Stimulated activated naive B cell treated with anti-CD40 and anti-IgM and Interleukin-4, amounts not matched to agents 10 μg/mL and 1 μg/mL and 100 μg/mL, for 72 hours (primary cell): ENCODE measurements around the gene ANXA2.

Experiments
- ATAC-seq, 2 donors: fragments of 150-1000 bp; cut with Tn5 transposase; replicated peaks; 2 replicates each; pipeline ENCODE4 v1.10.0; 2021; ENCODE audit warnings: moderate library complexity in 1 of 2
- DNase-seq: peaks from one replicate; pipeline ENCODE4 v3.0.0; 2021
- H3K27ac Mint-ChIP-seq: one replicate; pipeline ENCODE4 v1.8.0; 2022; ENCODE audit warnings: mild to moderate bottlenecking, mixed read lengths
- H3K27me3 Mint-ChIP-seq, 2 donors: one replicate each; pipeline ENCODE4 v1.8.0; 2022; ENCODE audit warnings: mixed read lengths in 2 of 2
- H3K36me3 Mint-ChIP-seq, 2 donors: one replicate each; pipeline ENCODE4 v1.8.0; 2022; ENCODE audit warnings: mixed read lengths in 2 of 2, mild to moderate bottlenecking in 1 of 2
- H3K4me1 Mint-ChIP-seq, 2 donors: one replicate each; pipeline ENCODE4 v1.8.0; 2022; ENCODE audit warnings: mixed read lengths in 2 of 2, mild to moderate bottlenecking in 1 of 2
- H3K4me3 Mint-ChIP-seq, 2 donors: one replicate each; pipeline ENCODE4 v1.8.0; 2022; ENCODE audit warnings: mild to moderate bottlenecking in 2 of 2, mixed read lengths in 2 of 2, moderate library complexity in 1 of 2
- H3K9me3 Mint-ChIP-seq, 2 donors: one replicate each; pipeline ENCODE4 v1.8.0; 2022; ENCODE audit warnings: mixed read lengths in 2 of 2, mild to moderate bottlenecking in 1 of 2

The ANXA2 gene

GRCh38 chr15:60389261-60390077 is 8.3 kb downstream of the ANXA2 start:
- peaks cover 33 to 42% of the 10 kb centered on the region in 2 donors for H3K36me3 Mint-ChIP-seq
- no peaks in the 10 kb centered on the region for H3K27me3 Mint-ChIP-seq
- H3K4me3 Mint-ChIP-seq, result no peak overlapping the region
- ATAC-seq (no peak), DNase-seq (no peak)
- H3K9me3 Mint-ChIP-seq, result no peaks in the 10 kb centered on the region
- no peak overlapping the region for H3K27ac Mint-ChIP-seq
- H3K4me1 Mint-ChIP-seq, result peaks cover 16 to 40% of the 10 kb centered on the region in 2 donors

- no peak for ATAC-seq
- H3K4me1 Mint-ChIP-seq, result peaks cover 13 to 25% of the 10 kb centered on the region in 2 donors
These were observed 10.5 kb downstream of the ANXA2 start for GRCh38 chr15:60387321-60387720.

GRCh38 chr15:60386615-60387014 is 11.2 kb downstream of the ANXA2 start:
- Mint-ChIP-seq H3K4me1 (peaks cover 11 to 22% of the 10 kb centered on the region in 2 donors), H3K9me3 (no peaks in the 10 kb centered on the region), H3K36me3 (peaks cover 21 to 46% of the 10 kb centered on the region in 2 donors), H3K27me3 (no peaks in the 10 kb centered on the region), H3K4me3 (no peak overlapping the region), H3K27ac (no peak overlapping the region)
- ATAC-seq, result no peak
- DNase-seq, result no peak

More at GRCh38 chr15:60387321-60387720, 10.5 kb downstream of the ANXA2 start:
- Mint-ChIP-seq H3K27me3 (no peaks in the 10 kb centered on the region), H3K36me3 (peaks cover 21 to 43% of the 10 kb centered on the region in 2 donors), H3K9me3 (no peaks in the 10 kb centered on the region), H3K27ac (no peak overlapping the region), H3K4me3 (no peak overlapping the region)
- DNase-seq, result no peak

GRCh38 chr15:60385620-60386552 is 11.9 kb downstream of the ANXA2 start:
- no peaks in the 10 kb centered on the region for H3K9me3 Mint-ChIP-seq
- no peaks in the 10 kb centered on the region for H3K27me3 Mint-ChIP-seq
- no peak overlapping the region for H3K27ac Mint-ChIP-seq
- peaks cover 22 to 48% of the 10 kb centered on the region in 2 donors for H3K36me3 Mint-ChIP-seq
- H3K4me1 Mint-ChIP-seq, result peaks cover 8 to 15% of the 10 kb centered on the region in 2 donors
- H3K4me3 Mint-ChIP-seq, result no peak overlapping the region
- ATAC-seq (no peak), DNase-seq (no peak)

- H3K27ac Mint-ChIP-seq, result no peak overlapping the region
These were observed 13.2 kb downstream of the ANXA2 start for GRCh38 chr15:60384526-60385126.

GRCh38 chr15:60384053-60384452 is 13.7 kb downstream of the ANXA2 start:
- ATAC-seq, result no peak
- Mint-ChIP-seq H3K36me3 (peaks cover 23 to 38% of the 10 kb centered on the region in 2 donors), H3K27ac (no peak overlapping the region), H3K9me3 (no peaks in the 10 kb centered on the region), H3K4me1 (no peaks in the 10 kb centered on the region), H3K27me3 (no peaks in the 10 kb centered on the region), H3K4me3 (no peak overlapping the region)
- DNase-seq, result no peak

More at GRCh38 chr15:60384526-60385126, 13.2 kb downstream of the ANXA2 start:
- Mint-ChIP-seq H3K9me3 (no peaks in the 10 kb centered on the region), H3K4me3 (no peak overlapping the region), H3K36me3 (peaks cover 22 to 39% of the 10 kb centered on the region in 2 donors), H3K4me1 (peaks cover 4 to 5% of the 10 kb centered on the region in 2 donors), H3K27me3 (no peaks in the 10 kb centered on the region)
- no peak for ATAC-seq
- no peak for DNase-seq

GRCh38 chr15:60382773-60383674 is 14.8 kb downstream of the ANXA2 start:
- Mint-ChIP-seq H3K4me3 (no peak overlapping the region), H3K36me3 (peaks cover 21 to 35% of the 10 kb centered on the region in 2 donors), H3K4me1 (no peaks in the 10 kb centered on the region), H3K27ac (peak overlapping the region; percentile 3), H3K9me3 (no peaks in the 10 kb centered on the region), H3K27me3 (no peaks in the 10 kb centered on the region)
- ATAC-seq (no peak), DNase-seq (no peak)

GRCh38 chr15:60381148-60381788 is 16.5 kb downstream of the ANXA2 start:
- no peak for DNase-seq
- no peak overlapping the region for H3K4me3 Mint-ChIP-seq
- H3K36me3 Mint-ChIP-seq, result peaks cover 19 to 40% of the 10 kb centered on the region in 2 donors
- no peaks in the 10 kb centered on the region for H3K27me3 Mint-ChIP-seq
- no peak for ATAC-seq
- no peaks in the 10 kb centered on the region for H3K9me3 Mint-ChIP-seq
- no peak overlapping the region for H3K27ac Mint-ChIP-seq
- no peaks in the 10 kb centered on the region for H3K4me1 Mint-ChIP-seq

GRCh38 chr15:60379525-60380274 is 18.1 kb downstream of the ANXA2 start:
- no peaks in the 10 kb centered on the region for H3K9me3 Mint-ChIP-seq
- H3K27me3 Mint-ChIP-seq, result no peaks in the 10 kb centered on the region
- no peak overlapping the region for H3K27ac Mint-ChIP-seq
- ATAC-seq (no peak), DNase-seq (no peak)
- peaks cover 30 to 50% of the 10 kb centered on the region in 2 donors for H3K36me3 Mint-ChIP-seq
- H3K4me3 Mint-ChIP-seq, result no peak overlapping the region
- no peaks in the 10 kb centered on the region for H3K4me1 Mint-ChIP-seq

GRCh38 chr15:60379185-60379524 is 18.6 kb downstream of the ANXA2 start:
- DNase-seq, result no peak
- no peak overlapping the region for H3K27ac Mint-ChIP-seq
- ATAC-seq, result no peak
- no peaks in the 10 kb centered on the region for H3K27me3 Mint-ChIP-seq
- H3K9me3 Mint-ChIP-seq, result no peaks in the 10 kb centered on the region
- peaks cover 31 to 50% of the 10 kb centered on the region in 2 donors for H3K36me3 Mint-ChIP-seq
- no peak overlapping the region for H3K4me3 Mint-ChIP-seq
- H3K4me1 Mint-ChIP-seq, result no peaks in the 10 kb centered on the region

- Mint-ChIP-seq H3K36me3 (peaks cover 36 to 47% of the 10 kb centered on the region in 2 donors), H3K27me3 (no peaks in the 10 kb centered on the region), H3K27ac (no peak overlapping the region), H3K4me1 (no peaks in the 10 kb centered on the region), H3K9me3 (no peaks in the 10 kb centered on the region), H3K4me3 (no peak overlapping the region)
- DNase-seq, result no peak
- no peak for ATAC-seq
These were observed 21.1 kb downstream of the ANXA2 start for GRCh38 chr15:60376677-60377095.

GRCh38 chr15:60375306-60375705 is 22.5 kb downstream of the ANXA2 start:
- ATAC-seq (no peak), DNase-seq (no peak)
- H3K9me3 Mint-ChIP-seq, result no peaks in the 10 kb centered on the region
- H3K4me1 Mint-ChIP-seq, result no peaks in the 10 kb centered on the region
- no peak overlapping the region for H3K27ac Mint-ChIP-seq
- H3K4me3 Mint-ChIP-seq, result no peak overlapping the region
- H3K27me3 Mint-ChIP-seq, result no peaks in the 10 kb centered on the region
- peaks cover 40 to 51% of the 10 kb centered on the region in 2 donors for H3K36me3 Mint-ChIP-seq
